Type B pancreatic cell (in vitro differentiated cells): ENCODE results near the gene RAD52. TPM values are rescaled to one million over a fixed set of nuclear protein-coding genes. Genes with fewer than 3 reads are reported as not detected.

ENCODE experiments used
- DNase-seq: peaks from one replicate; pipeline ENCODE4 v3.0.0; 2021; ENCODE audit warnings: mixed read lengths; ENCODE audit not compliant: unreplicated experiment; ENCODE audit errors: extremely low spot score
- H3K27ac Mint-ChIP-seq: 2 replicates; pipeline ENCODE4 v1.8.0; 2021; ENCODE audit warnings: mild to moderate bottlenecking, mixed read lengths
- H3K27me3 Mint-ChIP-seq: 2 replicates; pipeline ENCODE4 v1.8.0; 2021; ENCODE audit warnings: mixed read lengths
- H3K36me3 Mint-ChIP-seq: 2 replicates; pipeline ENCODE4 v1.8.0; 2021; ENCODE audit warnings: mixed read lengths
- H3K4me1 Mint-ChIP-seq: one replicate; pipeline ENCODE4 v1.8.0; 2021; ENCODE audit warnings: mixed read lengths; ENCODE audit not compliant: unreplicated experiment
- H3K4me3 Mint-ChIP-seq: 2 replicates; pipeline ENCODE4 v1.8.0; 2021; ENCODE audit warnings: mild to moderate bottlenecking, mixed read lengths
- H3K9me3 Mint-ChIP-seq: 2 replicates; pipeline ENCODE4 v1.8.0; 2021; ENCODE audit warnings: mixed read lengths
- total RNA-seq: library from RNA; stranded (reverse); gene quantifications from 2 replicates; pipeline ENCODE4 v1.2.1, GENCODE V29; 2021; ENCODE audit warnings: low replicate concordance
- TF ChIP-seq, protein P1 (sequence below): fragments of 200-600 bp; sonication (generic); conservative IDR thresholded peaks from 2 replicates; pipeline ENCODE4 v1.5.0; 2021; ENCODE audit warnings: antibody characterized with exemption, mild to moderate bottlenecking

RAD52 gene
- total RNA-seq, 1 donor from 2014 or later: 32.8 TPM

DNA sequence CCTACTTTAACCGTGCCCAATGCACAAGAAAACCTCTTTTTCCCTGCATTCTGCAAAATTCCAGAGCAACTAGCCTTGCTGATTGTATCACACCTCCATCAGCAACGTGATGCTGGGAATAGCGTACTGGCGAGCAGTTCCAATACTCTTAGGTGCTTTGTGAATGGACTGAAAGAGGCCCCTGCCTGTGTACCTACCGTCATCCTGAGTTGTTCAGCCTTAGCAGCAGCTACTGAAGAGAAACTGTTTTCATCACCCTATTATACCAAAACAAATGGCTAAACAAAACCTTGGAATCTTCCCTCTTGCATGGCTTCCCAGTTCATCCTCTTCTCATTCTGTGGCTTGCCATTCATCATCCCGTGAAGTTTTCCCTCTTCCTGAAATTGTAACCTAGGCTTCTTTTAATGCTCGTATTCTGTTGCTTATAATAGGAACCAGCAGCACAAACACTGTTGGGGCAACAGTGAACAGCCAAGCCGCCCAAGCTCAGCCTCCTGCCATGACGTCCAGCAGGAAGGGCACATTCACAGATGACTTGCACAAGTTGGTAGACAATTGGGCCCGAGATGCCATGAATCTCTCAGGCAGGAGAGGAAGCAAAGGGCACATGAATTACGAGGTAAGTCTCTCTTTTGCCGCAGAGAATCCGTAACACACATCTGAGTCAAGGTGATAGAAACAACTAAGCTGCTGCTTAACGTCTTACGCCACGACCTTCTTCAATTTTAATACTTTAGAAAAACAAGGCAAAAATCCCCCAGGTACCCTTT, 41.9 kb downstream of the RAD52 start:
- peaks cover 57% of the 10 kb centered on the region for H3K36me3 Mint-ChIP-seq
- H3K4me1 Mint-ChIP-seq: no peaks in the 10 kb centered on the region
- no peak for DNase-seq
- H3K4me3 Mint-ChIP-seq: no peak overlapping the region
- no peaks in the 10 kb centered on the region for H3K9me3 Mint-ChIP-seq
- no peak overlapping the region for H3K27ac Mint-ChIP-seq
- H3K27me3 Mint-ChIP-seq: no peaks in the 10 kb centered on the region
- TF ChIP-seq, protein P1, sequence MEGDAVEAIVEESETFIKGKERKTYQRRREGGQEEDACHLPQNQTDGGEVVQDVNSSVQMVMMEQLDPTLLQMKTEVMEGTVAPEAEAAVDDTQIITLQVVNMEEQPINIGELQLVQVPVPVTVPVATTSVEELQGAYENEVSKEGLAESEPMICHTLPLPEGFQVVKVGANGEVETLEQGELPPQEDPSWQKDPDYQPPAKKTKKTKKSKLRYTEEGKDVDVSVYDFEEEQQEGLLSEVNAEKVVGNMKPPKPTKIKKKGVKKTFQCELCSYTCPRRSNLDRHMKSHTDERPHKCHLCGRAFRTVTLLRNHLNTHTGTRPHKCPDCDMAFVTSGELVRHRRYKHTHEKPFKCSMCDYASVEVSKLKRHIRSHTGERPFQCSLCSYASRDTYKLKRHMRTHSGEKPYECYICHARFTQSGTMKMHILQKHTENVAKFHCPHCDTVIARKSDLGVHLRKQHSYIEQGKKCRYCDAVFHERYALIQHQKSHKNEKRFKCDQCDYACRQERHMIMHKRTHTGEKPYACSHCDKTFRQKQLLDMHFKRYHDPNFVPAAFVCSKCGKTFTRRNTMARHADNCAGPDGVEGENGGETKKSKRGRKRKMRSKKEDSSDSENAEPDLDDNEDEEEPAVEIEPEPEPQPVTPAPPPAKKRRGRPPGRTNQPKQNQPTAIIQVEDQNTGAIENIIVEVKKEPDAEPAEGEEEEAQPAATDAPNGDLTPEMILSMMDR: no peak

DNA sequence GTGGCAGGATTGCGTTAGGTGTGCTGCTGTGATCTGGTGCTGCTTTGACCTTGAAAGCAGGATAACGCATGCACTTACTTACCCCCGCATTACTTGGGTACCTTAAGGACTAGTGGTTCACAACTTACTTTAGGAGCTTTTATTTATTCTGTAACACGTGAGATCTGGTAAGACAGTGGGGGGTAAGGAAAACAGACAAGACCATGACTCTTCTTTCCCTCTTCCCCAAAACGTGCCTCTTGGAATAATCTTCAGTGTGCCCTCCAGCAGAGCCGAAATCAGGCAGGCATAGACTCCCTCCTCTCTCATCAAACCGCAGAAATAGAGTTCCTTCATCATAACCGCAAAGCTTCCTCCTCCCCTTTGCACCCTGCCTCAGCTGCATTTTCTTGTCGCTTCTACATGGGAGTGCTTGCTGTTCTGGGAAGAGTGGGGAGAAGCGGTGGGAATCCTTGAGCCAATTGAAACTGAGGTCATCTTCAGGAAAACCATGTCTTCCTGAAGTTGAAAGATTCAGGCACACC, 43.4 kb downstream of the RAD52 start:
- H3K27me3 Mint-ChIP-seq: no peaks in the 10 kb centered on the region
- no peak for DNase-seq
- H3K4me1 Mint-ChIP-seq: no peaks in the 10 kb centered on the region
- no peaks in the 10 kb centered on the region for H3K9me3 Mint-ChIP-seq
- H3K4me3 Mint-ChIP-seq: no peak overlapping the region
- H3K27ac Mint-ChIP-seq: no peak overlapping the region
- H3K36me3 Mint-ChIP-seq: peaks cover 65% of the 10 kb centered on the region
- TF ChIP-seq, protein P1: no peak

DNA sequence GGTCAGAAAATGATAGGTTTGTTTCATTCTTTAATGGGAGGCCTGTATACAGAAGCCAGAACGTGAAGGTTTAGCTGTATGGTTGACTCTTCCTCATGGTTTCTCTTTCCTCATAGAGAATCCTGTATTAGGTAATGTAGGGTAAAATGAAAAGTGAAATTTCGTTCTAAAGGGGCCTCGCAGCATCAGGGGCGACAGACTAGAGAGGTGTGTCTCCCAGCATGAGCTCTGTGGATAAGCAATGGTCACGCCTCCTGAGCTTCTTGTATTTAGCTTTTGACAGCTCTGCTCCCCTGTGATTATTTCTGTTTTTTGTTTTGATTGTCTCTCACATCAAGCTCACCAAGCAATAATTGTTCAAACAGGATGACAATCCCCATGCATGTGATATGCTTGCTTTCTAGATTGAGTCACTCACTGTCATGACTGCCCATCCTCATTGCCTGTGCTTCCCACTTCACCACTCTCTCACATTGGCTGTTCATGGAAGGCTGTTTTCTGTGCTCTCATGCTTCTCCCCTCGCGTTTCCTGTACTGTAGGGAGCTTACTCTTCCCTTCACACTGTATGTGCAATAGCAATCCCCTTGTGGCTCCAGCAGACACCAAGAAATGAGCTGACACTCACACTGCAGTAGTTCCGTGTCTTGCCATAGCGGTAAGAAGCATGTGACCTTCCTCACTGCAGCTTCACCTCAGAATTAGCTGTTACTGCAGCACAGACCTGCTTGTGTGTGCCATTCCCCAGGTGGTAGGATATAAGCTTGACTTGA, 44.0 kb downstream of the RAD52 start:
- no peak for DNase-seq
- no peaks in the 10 kb centered on the region for H3K9me3 Mint-ChIP-seq
- H3K27me3 Mint-ChIP-seq: no peaks in the 10 kb centered on the region
- no peak overlapping the region for H3K4me3 Mint-ChIP-seq
- H3K36me3 Mint-ChIP-seq: peaks cover 67% of the 10 kb centered on the region
- H3K4me1 Mint-ChIP-seq: no peaks in the 10 kb centered on the region
- TF ChIP-seq, protein P1: no peak
- peak overlapping the region; percentile 6 for H3K27ac Mint-ChIP-seq

DNA sequence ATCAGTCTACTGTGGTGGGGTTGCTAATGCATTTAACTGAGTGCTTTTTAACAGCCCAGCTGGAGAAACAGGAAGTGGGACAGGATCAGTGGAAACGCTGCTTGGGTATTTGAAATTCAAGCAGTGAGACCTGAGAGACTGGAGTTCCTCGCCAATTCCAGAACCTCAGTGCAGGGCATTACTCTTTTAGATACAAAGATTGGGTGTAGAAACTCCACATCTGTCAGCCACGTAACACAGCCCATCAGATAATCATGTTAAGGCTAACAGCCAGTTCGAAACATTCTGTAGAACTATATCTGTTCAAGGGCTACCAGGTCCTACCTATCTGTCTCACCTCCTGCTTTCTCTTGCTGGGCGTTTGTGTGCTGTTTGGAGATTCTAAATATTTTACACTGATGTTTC, 45.5 kb downstream of the RAD52 start:
- Mint-ChIP-seq H3K4me3 (no peak overlapping the region), H3K9me3 (no peaks in the 10 kb centered on the region), H3K27me3 (no peaks in the 10 kb centered on the region), H3K36me3 (peaks cover 67% of the 10 kb centered on the region), H3K27ac (no peak overlapping the region), H3K4me1 (no peaks in the 10 kb centered on the region)
- TF ChIP-seq, protein P1: no peak
- DNase-seq: no peak

DNA sequence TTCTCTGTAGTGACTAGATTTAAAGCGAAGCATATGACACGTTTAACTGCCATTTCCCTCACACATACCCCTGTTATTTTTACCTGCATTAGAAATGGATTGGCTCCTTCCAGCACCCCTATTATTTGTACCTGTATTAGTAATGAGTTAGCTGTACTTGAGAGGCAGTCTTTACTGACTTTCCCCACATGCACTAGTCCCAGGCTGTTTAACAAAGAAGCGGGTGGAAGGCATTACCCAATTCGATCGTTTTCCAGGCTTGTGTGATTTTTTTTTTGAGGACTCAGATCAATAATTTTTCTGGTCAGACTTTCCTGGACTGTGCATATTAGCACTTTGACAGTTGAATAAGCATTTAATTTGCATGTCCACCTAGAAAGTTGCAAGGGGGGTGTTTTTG, 46.4 kb downstream of the RAD52 start:
- Mint-ChIP-seq H3K27ac (no peak overlapping the region), H3K4me1 (no peaks in the 10 kb centered on the region), H3K36me3 (peaks cover 63% of the 10 kb centered on the region)

More for the DNA sequence above, 46.4 kb downstream of the RAD52 start:
- TF ChIP-seq, protein P1: no peak
- no peaks in the 10 kb centered on the region for H3K27me3 Mint-ChIP-seq
- H3K4me3 Mint-ChIP-seq: no peak overlapping the region
- no peak for DNase-seq
- H3K9me3 Mint-ChIP-seq: no peaks in the 10 kb centered on the region
